HG02943 (cell line): ENCODE data around the gene CGB3.

Experiments
- ATAC-seq: cut with Tn5 transposase; IDR thresholded peaks from one replicate; pipeline ENCODE4 v1.9.1; 2021; ENCODE audit warnings: mild to moderate bottlenecking, low read depth, moderate library complexity; ENCODE audit not compliant: unreplicated experiment

Gene CGB3

GRCh38 chr19:48991011-48991609 lies 33.0 kb downstream of the CGB3 start:
- no peak for ATAC-seq

- ATAC-seq, result no peak
These were observed 33.7 kb downstream of the CGB3 start for GRCh38 chr19:48990400-48990799.

GRCh38 chr19:48989701-48990291 lies 34.3 kb downstream of the CGB3 start:
- no peak for ATAC-seq

GRCh38 chr19:48988860-48989259 lies 35.3 kb downstream of the CGB3 start:
- ATAC-seq, result no peak

- no peak for ATAC-seq
These were observed 35.8 kb downstream of the CGB3 start for GRCh38 chr19:48988286-48988685.

- no peak for ATAC-seq
These were observed 36.8 kb downstream of the CGB3 start for GRCh38 chr19:48987323-48987722.

GRCh38 chr19:48986211-48986610 lies 37.9 kb downstream of the CGB3 start:
- no peak for ATAC-seq

- ATAC-seq, result no peak
These were observed 38.4 kb downstream of the CGB3 start for GRCh38 chr19:48985711-48986110.

- ATAC-seq, result no peak
These were observed 41.9 kb downstream of the CGB3 start for GRCh38 chr19:48982280-48982679.

- no peak for ATAC-seq
These were observed 47.1 kb downstream of the CGB3 start for GRCh38 chr19:48977061-48977460.

- ATAC-seq, result no peak
These were observed 47.9 kb downstream of the CGB3 start for GRCh38 chr19:48975947-48976847.
